ENCODE data around the gene POM121L2. TPM values are rescaled to one million over a fixed set of nuclear protein-coding genes. Genes with fewer than 3 reads are reported as not detected.

POM121L2 gene
- under 1 TPM in 1 of 2 donors, not detected in 1; 0.62 TPM for total RNA-seq

GRCh38 chr6:27312146-27312949 is at the start of gene POM121L2:
POM121L2 (minus strand) TSS chr6:27312273; CDS start chr6:27312170, 103 bp downstream.
- Histone ChIP-seq H3K27ac (no peak within 1 kb of the TSS), H3K36me3 (no peaks in the 10 kb centered on the region), H3K4me3 (peak within 1 kb of the TSS; percentile 31 to 33), H3K9me3 (no peaks in the 10 kb centered on the region), H3K4me1 (replicated peaks) (no peaks in the 10 kb centered on the region), H3K27me3 (replicated peaks; ENCODE audit: insufficient read depth) (peaks cover 3% of the 10 kb centered on the region)
- 3% methylated on average over 64 of the region's 64 CpGs for WGBS
- intact Hi-C loops (cut with DNase I) = no loop called here
- DNase-seq (ENCODE audit: low spot score) = peak; percentile 73
- TF ChIP-seq POLR2AphosphoS5 (IDR thresholded peaks at IDR 0.05) = peak; percentile 64
- no peak for TF ChIP-seq POLR2A (IDR thresholded peaks at IDR 0.05)
- peak; percentile 26 to 69 (median 59) for TF ChIP-seq CTCF (IDR thresholded peaks at IDR 0.05)

GRCh38 chr6:27359231-27359630 is 47.2 kb upstream of the POM121L2 start:
- 96% methylated on average over 1 of the region's 1 CpG for WGBS
- no peaks in the 10 kb centered on the region for H3K9me3 ChIP-seq
- TF ChIP-seq POLR2A (IDR thresholded peaks at IDR 0.05) (no peak), CTCF (IDR thresholded peaks at IDR 0.05) (no peak), POLR2AphosphoS5 (IDR thresholded peaks at IDR 0.05) (no peak)
- intact Hi-C loops (cut with DNase I) = no loop called here
- DNase-seq (ENCODE audit: low spot score) = no peak
- no peaks in the 10 kb centered on the region for H3K4me1 ChIP-seq (replicated peaks)
- no peak overlapping the region for H3K27ac ChIP-seq
- H3K36me3 ChIP-seq = no peaks in the 10 kb centered on the region
- no peaks in the 10 kb centered on the region for H3K27me3 ChIP-seq (replicated peaks; ENCODE audit: insufficient read depth)
- H3K4me3 ChIP-seq = no peak overlapping the region

GRCh38 chr6:27358786-27359185 is 46.7 kb upstream of the POM121L2 start:
- no peaks in the 10 kb centered on the region for H3K4me1 ChIP-seq (replicated peaks)
- DNase-seq (ENCODE audit: low spot score) = no peak
- WGBS = 71% methylated on average over 2 of the region's 2 CpGs
- no peak overlapping the region for H3K4me3 ChIP-seq
- H3K27ac ChIP-seq = no peak overlapping the region
- intact Hi-C loops (cut with DNase I) = no loop called here
- H3K9me3 ChIP-seq = no peaks in the 10 kb centered on the region
- H3K27me3 ChIP-seq (replicated peaks; ENCODE audit: insufficient read depth) = no peaks in the 10 kb centered on the region
- H3K36me3 ChIP-seq = no peaks in the 10 kb centered on the region
- TF ChIP-seq CTCF (IDR thresholded peaks at IDR 0.05) = no peak
- TF ChIP-seq POLR2AphosphoS5 (IDR thresholded peaks at IDR 0.05) = no peak
- no peak for TF ChIP-seq POLR2A (IDR thresholded peaks at IDR 0.05)

GRCh38 chr6:27352850-27353249 is 40.8 kb upstream of the POM121L2 start:
- Histone ChIP-seq H3K27ac (no peak overlapping the region), H3K4me1 (replicated peaks) (no peaks in the 10 kb centered on the region), H3K36me3 (no peaks in the 10 kb centered on the region), H3K27me3 (replicated peaks; ENCODE audit: insufficient read depth) (no peaks in the 10 kb centered on the region), H3K4me3 (no peak overlapping the region), H3K9me3 (no peaks in the 10 kb centered on the region)
- TF ChIP-seq POLR2A (IDR thresholded peaks at IDR 0.05) (no peak), CTCF (IDR thresholded peaks at IDR 0.05) (no peak), POLR2AphosphoS5 (IDR thresholded peaks at IDR 0.05) (no peak)
- intact Hi-C loops (cut with DNase I) = no loop called here
- DNase-seq (ENCODE audit: low spot score) = no peak
- 91% methylated on average over 4 of the region's 4 CpGs for WGBS

GRCh38 chr6:27334141-27334540 is 22.1 kb upstream of the POM121L2 start:
- H3K9me3 ChIP-seq = no peaks in the 10 kb centered on the region
- no peaks in the 10 kb centered on the region for H3K4me1 ChIP-seq (replicated peaks)
- H3K36me3 ChIP-seq = no peaks in the 10 kb centered on the region
- intact Hi-C loops (cut with DNase I) = no loop called here
- H3K27me3 ChIP-seq (replicated peaks; ENCODE audit: insufficient read depth) = no peaks in the 10 kb centered on the region
- WGBS = 48% methylated on average over 10 of the region's 10 CpGs
- TF ChIP-seq CTCF (IDR thresholded peaks at IDR 0.05) (no peak), POLR2AphosphoS5 (IDR thresholded peaks at IDR 0.05) (no peak), POLR2A (IDR thresholded peaks at IDR 0.05) (no peak)
- no peak overlapping the region for H3K27ac ChIP-seq
- no peak for DNase-seq (ENCODE audit: low spot score)
- H3K4me3 ChIP-seq = no peak overlapping the region
